Smooth muscle cell of the brain vasculature (primary cell): ENCODE measurements around the gene CRACR2B.

Experiments
- DNase-seq: peaks from one replicate; pipeline ENCODE4 v3.0.0-alpha.2; 2012; ENCODE audit warnings: low read depth, low spot score

CRACR2B gene

GRCh38 chr11:853682-854448 lies 26.1 kb downstream of the CRACR2B start:
- no peak for DNase-seq

- no peak for DNase-seq
Observed at GRCh38 chr11:854601-855329, 27.0 kb downstream of the CRACR2B start.

- DNase-seq: no peak
Observed at GRCh38 chr11:855330-855674, 27.6 kb downstream of the CRACR2B start.

- no peak for DNase-seq
Observed at GRCh38 chr11:855796-856195, 28.1 kb downstream of the CRACR2B start.

GRCh38 chr11:856397-856796 lies 28.7 kb downstream of the CRACR2B start:
- DNase-seq: no peak

- DNase-seq: no peak
Observed at GRCh38 chr11:858053-858761, 30.5 kb downstream of the CRACR2B start.

GRCh38 chr11:858762-859339 lies 31.1 kb downstream of the CRACR2B start:
- DNase-seq: no peak

GRCh38 chr11:859394-860131 lies 31.8 kb downstream of the CRACR2B start:
- DNase-seq: no peak

- DNase-seq: no peak
Observed at GRCh38 chr11:860234-861104, 32.8 kb downstream of the CRACR2B start.

GRCh38 chr11:861105-861479 lies 33.4 kb downstream of the CRACR2B start:
- no peak for DNase-seq

GRCh38 chr11:862081-862661 lies 34.5 kb downstream of the CRACR2B start:
- no peak for DNase-seq

GRCh38 chr11:862696-863022 lies 34.9 kb downstream of the CRACR2B start:
- DNase-seq: no peak

- no peak for DNase-seq
Observed at GRCh38 chr11:863023-863909, 35.5 kb downstream of the CRACR2B start.

- DNase-seq: no peak
Observed at GRCh38 chr11:863910-864827, 36.5 kb downstream of the CRACR2B start.

- no peak for DNase-seq
Observed at GRCh38 chr11:864898-865297, 37.2 kb downstream of the CRACR2B start.

- DNase-seq: no peak
Observed at GRCh38 chr11:865462-866430, 38.0 kb downstream of the CRACR2B start.

- no peak for DNase-seq
Observed at GRCh38 chr11:866481-866880, 38.8 kb downstream of the CRACR2B start.
